Endodermal cell (in vitro differentiated cells): Measurements from ENCODE around the gene PRKCZ. TPM values are rescaled to one million over a fixed set of nuclear protein-coding genes. Genes with fewer than 3 reads are reported as not detected.

Experiments
- DNase-seq: peaks from one replicate; pipeline ENCODE4 v3.0.0-alpha.2; 2017
- H3K27ac ChIP-seq: 2 replicates; pipeline ENCODE4 v1.5.1; 2013; ENCODE audit warnings: mild to moderate bottlenecking, low read depth, low read length, moderate library complexity
- H3K27me3 ChIP-seq: 2 replicates; pipeline ENCODE4 v1.6.1; 2013; ENCODE audit warnings: mild to moderate bottlenecking, low read length, moderate library complexity; ENCODE audit not compliant: insufficient read depth, control insufficient read depth, poor library complexity, severe bottlenecking
- H3K36me3 ChIP-seq: 2 replicates; pipeline ENCODE4 v1.7.0; 2013; ENCODE audit warnings: mild to moderate bottlenecking, low read length, moderate library complexity; ENCODE audit not compliant: control insufficient read depth, insufficient read depth
- H3K4me1 ChIP-seq: one replicate; pipeline ENCODE4 v1.7.0; 2013; ENCODE audit warnings: low read length; ENCODE audit not compliant: control insufficient read depth, insufficient read depth
- H3K4me3 ChIP-seq: 2 replicates; pipeline ENCODE4 v1.5.1; 2013; ENCODE audit warnings: mild to moderate bottlenecking, low read length, moderate library complexity
- H3K9ac ChIP-seq: 2 replicates; pipeline ENCODE4 v1.6.1; 2013; ENCODE audit warnings: mild to moderate bottlenecking, low read length, moderate library complexity; ENCODE audit not compliant: poor library complexity, severe bottlenecking; ENCODE audit errors: extremely low read depth
- H3K9me3 ChIP-seq: 2 replicates; pipeline ENCODE4 v1.6.1; 2013; ENCODE audit warnings: mild to moderate bottlenecking, low read length, moderate library complexity; ENCODE audit not compliant: control insufficient read depth
- H3K27ac Mint-ChIP-seq: 2 replicates; pipeline ENCODE4 v1.8.0; 2020; ENCODE audit warnings: mixed read lengths
- H3K27me3 Mint-ChIP-seq: 2 replicates; pipeline ENCODE4 v1.8.0; 2021; ENCODE audit warnings: mild to moderate bottlenecking, mixed read lengths; ENCODE audit not compliant: insufficient read depth
- H3K36me3 Mint-ChIP-seq: 2 replicates; pipeline ENCODE4 v1.8.0; 2020; ENCODE audit warnings: low read depth, mixed read lengths
- H3K4me1 Mint-ChIP-seq: 2 replicates; pipeline ENCODE4 v1.8.0; 2020; ENCODE audit warnings: mixed read lengths
- H3K4me3 Mint-ChIP-seq: 2 replicates; pipeline ENCODE4 v1.8.0; 2020; ENCODE audit warnings: mild to moderate bottlenecking, moderate library complexity, mixed read lengths
- H3K9me3 Mint-ChIP-seq: 2 replicates; pipeline ENCODE4 v1.8.0; 2020; ENCODE audit warnings: mild to moderate bottlenecking, mixed read lengths
- WGBS, 2 experiments: methylation state at CpG; one replicate each; pipeline versions ENCODE4 v1.1.5 to v1.1.7; 2013; ENCODE audit warnings: missing lambda C conversion rate in 2 of 2, mixed read lengths in 1 of 2; ENCODE audit not compliant: insufficient coverage in 1 of 2, insufficient read length in 1 of 2; 5-methylcytosine and 5-hydroxymethylcytosine counted together
- total RNA-seq, 2 donors: library from RNA; stranded (reverse); fragmentation: NEBNext Ultra II Directional in 1 of 2; extraction: Animal tissue kit (Norgen Biotek cat#: 25700) in 1 of 2; gene quantifications; 2 replicates in 1 of 2; 3 replicates in 1 of 2; pipeline ENCODE4 v1.2.1, GENCODE V29; 2021
- TF ChIP-seq, protein P1 (sequence below): fragments of 200-600 bp; sonication (generic); conservative IDR thresholded peaks from 2 replicates; pipeline ENCODE4 v1.5.0; 2021; ENCODE audit warnings: antibody characterized with exemption, mild to moderate bottlenecking

PRKCZ gene
- total RNA-seq, 2 donors from 2014 or later, result 49.9 to 68.5 TPM

DNA sequence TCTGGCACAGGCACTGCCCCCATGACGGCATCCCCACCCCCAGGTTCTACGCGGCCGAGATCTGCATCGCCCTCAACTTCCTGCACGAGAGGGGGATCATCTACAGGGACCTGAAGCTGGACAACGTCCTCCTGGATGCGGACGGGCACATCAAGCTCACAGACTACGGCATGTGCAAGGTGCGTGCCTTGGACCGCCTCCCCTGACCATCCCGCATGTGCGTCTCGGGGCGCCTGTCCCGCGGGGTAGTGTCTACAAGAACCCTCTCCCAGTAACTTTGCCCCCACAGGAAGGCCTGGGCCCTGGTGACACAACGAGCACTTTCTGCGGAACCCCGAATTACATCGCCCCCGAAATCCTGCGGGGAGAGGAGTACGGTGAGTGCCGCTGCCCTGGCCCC is 121.8 kb downstream of the PRKCZ start:
- Histone ChIP-seq H3K9ac (no peak overlapping the region), H3K4me3 (no peak overlapping the region), H3K9me3 (no peaks in the 10 kb centered on the region), H3K4me1 (no peaks in the 10 kb centered on the region), H3K36me3 (peaks cover 12% of the 10 kb centered on the region), H3K27me3 (no peaks in the 10 kb centered on the region), H3K27ac (no peak overlapping the region)
- H3K9me3 Mint-ChIP-seq, result no peaks in the 10 kb centered on the region
- no peaks in the 10 kb centered on the region for H3K4me1 Mint-ChIP-seq
- no peak for DNase-seq
- H3K4me3 Mint-ChIP-seq, result no peak overlapping the region
- H3K27me3 Mint-ChIP-seq, result no peaks in the 10 kb centered on the region
- H3K27ac Mint-ChIP-seq, result no peak overlapping the region
- TF ChIP-seq, protein P1, sequence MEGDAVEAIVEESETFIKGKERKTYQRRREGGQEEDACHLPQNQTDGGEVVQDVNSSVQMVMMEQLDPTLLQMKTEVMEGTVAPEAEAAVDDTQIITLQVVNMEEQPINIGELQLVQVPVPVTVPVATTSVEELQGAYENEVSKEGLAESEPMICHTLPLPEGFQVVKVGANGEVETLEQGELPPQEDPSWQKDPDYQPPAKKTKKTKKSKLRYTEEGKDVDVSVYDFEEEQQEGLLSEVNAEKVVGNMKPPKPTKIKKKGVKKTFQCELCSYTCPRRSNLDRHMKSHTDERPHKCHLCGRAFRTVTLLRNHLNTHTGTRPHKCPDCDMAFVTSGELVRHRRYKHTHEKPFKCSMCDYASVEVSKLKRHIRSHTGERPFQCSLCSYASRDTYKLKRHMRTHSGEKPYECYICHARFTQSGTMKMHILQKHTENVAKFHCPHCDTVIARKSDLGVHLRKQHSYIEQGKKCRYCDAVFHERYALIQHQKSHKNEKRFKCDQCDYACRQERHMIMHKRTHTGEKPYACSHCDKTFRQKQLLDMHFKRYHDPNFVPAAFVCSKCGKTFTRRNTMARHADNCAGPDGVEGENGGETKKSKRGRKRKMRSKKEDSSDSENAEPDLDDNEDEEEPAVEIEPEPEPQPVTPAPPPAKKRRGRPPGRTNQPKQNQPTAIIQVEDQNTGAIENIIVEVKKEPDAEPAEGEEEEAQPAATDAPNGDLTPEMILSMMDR, result no peak
- peaks cover 45% of the 10 kb centered on the region for H3K36me3 Mint-ChIP-seq
- WGBS, 2 experiments, result 96 to 97% methylated on average over 24 to 26 of the region's 26 CpGs

DNA sequence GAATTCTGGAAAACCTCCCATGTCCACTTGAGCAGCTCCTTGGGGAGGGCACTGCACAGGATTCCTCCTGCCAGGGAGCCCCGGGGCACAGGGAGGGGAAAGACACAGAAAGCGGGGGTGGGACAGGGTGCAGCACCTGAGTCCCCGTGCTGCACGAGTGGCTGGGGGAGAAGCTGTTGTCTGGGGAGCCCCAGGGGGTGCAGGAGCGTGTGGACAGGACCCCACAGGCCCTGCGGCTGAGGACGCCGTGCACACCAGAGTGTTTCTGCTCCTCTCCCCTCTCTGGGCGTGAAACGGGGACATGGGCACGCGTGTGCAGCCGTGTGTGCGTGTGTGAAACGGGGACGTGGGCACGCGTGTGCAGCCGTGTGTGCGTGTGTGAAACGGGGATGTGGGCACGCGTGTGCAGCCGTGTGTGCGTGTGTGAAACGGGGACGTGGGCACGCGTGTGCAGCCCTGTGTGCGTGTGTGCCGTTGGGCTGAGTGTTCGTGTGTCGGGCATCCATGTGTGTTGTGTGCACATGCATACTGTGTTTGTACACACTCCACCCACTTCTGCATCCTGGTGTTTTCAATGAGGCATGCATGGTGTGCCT is 122.4 kb downstream of the PRKCZ start:
- H3K9me3 Mint-ChIP-seq, result no peaks in the 10 kb centered on the region
- TF ChIP-seq, protein P1, result no peak
- DNase-seq, result no peak
- H3K27me3 Mint-ChIP-seq, result no peaks in the 10 kb centered on the region
- Histone ChIP-seq H3K9me3 (no peaks in the 10 kb centered on the region), H3K4me3 (no peak overlapping the region), H3K4me1 (no peaks in the 10 kb centered on the region), H3K36me3 (peaks cover 12% of the 10 kb centered on the region), H3K27ac (no peak overlapping the region), H3K9ac (no peak overlapping the region), H3K27me3 (no peaks in the 10 kb centered on the region)
- H3K36me3 Mint-ChIP-seq, result peaks cover 49% of the 10 kb centered on the region
- H3K4me3 Mint-ChIP-seq, result no peak overlapping the region
- 97 to 99% methylated on average over 29 to 33 of the region's 33 CpGs for WGBS, 2 experiments
- no peak overlapping the region for H3K27ac Mint-ChIP-seq
- H3K4me1 Mint-ChIP-seq, result no peaks in the 10 kb centered on the region

DNA sequence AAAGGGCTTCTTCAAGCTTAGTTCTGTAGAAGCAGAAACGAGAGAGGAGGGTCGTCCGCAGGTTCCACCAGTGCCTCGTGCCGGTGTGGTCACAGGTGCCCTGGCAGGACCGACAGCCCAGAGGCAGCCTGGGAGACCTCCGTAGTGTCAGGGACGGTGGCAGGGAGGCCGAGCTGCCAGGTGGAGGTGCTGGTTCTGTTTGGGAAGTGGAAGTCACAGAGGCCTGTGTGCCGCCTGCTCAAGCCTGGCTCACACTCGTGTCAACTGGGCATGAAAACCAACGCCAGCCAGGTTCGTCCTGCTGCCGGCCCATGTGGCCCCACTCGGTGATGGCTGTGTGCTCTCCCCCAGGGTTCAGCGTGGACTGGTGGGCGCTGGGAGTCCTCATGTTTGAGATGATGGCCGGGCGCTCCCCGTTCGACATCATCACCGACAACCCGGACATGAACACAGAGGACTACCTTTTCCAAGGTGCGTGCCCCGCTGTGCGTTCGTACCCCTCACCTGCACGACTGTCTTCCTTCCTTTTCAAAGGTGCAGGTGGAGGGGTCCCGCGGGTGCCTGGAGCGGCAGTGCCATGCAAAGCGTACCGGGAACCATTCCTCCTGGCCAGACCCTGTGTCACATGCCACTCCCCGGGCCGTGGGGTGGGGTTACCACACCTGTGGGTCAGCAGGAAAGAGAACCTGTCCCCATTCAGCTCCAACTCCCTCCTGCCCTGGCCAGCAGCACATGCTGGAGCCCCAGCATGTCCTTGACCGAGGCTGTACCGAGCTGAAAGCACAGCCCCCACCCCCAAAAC is 123.5 kb downstream of the PRKCZ start:
- Histone ChIP-seq H3K27ac (no peak overlapping the region), H3K4me3 (no peak overlapping the region), H3K27me3 (no peaks in the 10 kb centered on the region), H3K9ac (no peak overlapping the region), H3K36me3 (peaks cover 12% of the 10 kb centered on the region), H3K9me3 (no peaks in the 10 kb centered on the region), H3K4me1 (no peaks in the 10 kb centered on the region)
- 88 to 97% methylated on average over 28 to 37 of the region's 37 CpGs for WGBS, 2 experiments
- Mint-ChIP-seq H3K4me1 (no peaks in the 10 kb centered on the region), H3K4me3 (no peak overlapping the region), H3K27ac (no peak overlapping the region), H3K9me3 (no peaks in the 10 kb centered on the region), H3K27me3 (no peaks in the 10 kb centered on the region), H3K36me3 (peaks cover 52% of the 10 kb centered on the region)
- TF ChIP-seq, protein P1, result no peak
- DNase-seq, result no peak
